Motor neuron (in vitro differentiated cells): ENCODE data around the gene MKRN1. TPM values are rescaled to one million over a fixed set of nuclear protein-coding genes. Genes with fewer than 3 reads are reported as not detected.
A peak's percentile ranks its signal among the peaks of the same experiment; 100 is the strongest.
"Not testable (repeated sequence)": the region's sequence is repeated elsewhere in the genome, so short reads cannot be mapped to it uniquely, and the experiment has no call there.

Experiments
- ATAC-seq, 8 experiments: fragments of 200-7000 bp; cut with Tn5 transposase; replicated peaks in 6 of 8; 2 replicates each; pipeline ENCODE4 v1.8.0; 2021; ENCODE audit warnings: mild to moderate bottlenecking in 8 of 8, moderate library complexity in 8 of 8
- H3K27ac ChIP-seq, 2 donors: fragments of 250-450 bp; sonication (Bioruptor Pico); 2 replicates each; pipeline ENCODE4 v1.9.0; 2021; ENCODE audit warnings: antibody characterized with exemption in 2 of 2, mild to moderate bottlenecking in 2 of 2, moderate library complexity in 1 of 2
- H3K4me1 ChIP-seq, 2 donors: fragments of 250-450 bp; sonication (Bioruptor Pico); replicated peaks in 1 of 2; 2 replicates each; pipeline ENCODE4 v1.6.1; 2021; ENCODE audit warnings: antibody characterized with exemption in 2 of 2, mild to moderate bottlenecking in 2 of 2, moderate library complexity in 1 of 2
- H3K4me3 ChIP-seq, 5 donors: fragments of 250-450 bp; sonication (Bioruptor Pico); 2 replicates each; pipeline ENCODE4 v1.9.0; 2021; ENCODE audit warnings: antibody characterized with exemption in 5 of 5, mild to moderate bottlenecking in 5 of 5, moderate library complexity in 4 of 5
- WGBS, 10 experiments: fragments of 450-650 bp; shearing (Covaris generic); methylation state at CpG; one replicate each; pipeline ENCODE4 v1.0.0; 2022; 5-methylcytosine and 5-hydroxymethylcytosine counted together
- in situ Hi-C, 9 experiments: fragments of 400-800 bp; cut with MboI; loops; one replicate each; pipeline ENCODE4 v1.15.0; 2021; ENCODE audit warnings: low sequenced_read_pairs in 9 of 9, low pct_unique_long_range_greater_than_20kb in 2 of 9; ENCODE audit not compliant: unreplicated experiment in 9 of 9
- total RNA-seq, 8 experiments: library from RNA; unstranded; fragments of 300-600 nt; gene quantifications; 2 replicates each; pipeline versions ENCODE4 v1.2.3 to v1.2.4, GENCODE V29; 2022

The MKRN1 gene
- total RNA-seq, 8 experiments from 2014 or later: 66.2 to 114 (median 94.8) TPM

- ATAC-seq: peak in 3 of 8 experiments; percentile 11 to 60 (median 36)
- Histone ChIP-seq H3K27ac (peak overlapping the region; percentile 85 to 95), H3K4me1 (peaks cover 6 to 17% of the 10 kb centered on the region in 2 donors), H3K4me3 (peak overlapping the region; percentile 72 to 93 (median 83))
- in situ Hi-C loops: no loop called here
- WGBS, 10 experiments: 0 to 10% (median 0%) methylated on average over 1 to 16 of the region's 69 CpGs; no CpG with 5 or more reads in 2 of the 10 experiments
Measured at GRCh38 chr7:140478246-140479061, 851 bp downstream of the MKRN1 start.

DNA sequence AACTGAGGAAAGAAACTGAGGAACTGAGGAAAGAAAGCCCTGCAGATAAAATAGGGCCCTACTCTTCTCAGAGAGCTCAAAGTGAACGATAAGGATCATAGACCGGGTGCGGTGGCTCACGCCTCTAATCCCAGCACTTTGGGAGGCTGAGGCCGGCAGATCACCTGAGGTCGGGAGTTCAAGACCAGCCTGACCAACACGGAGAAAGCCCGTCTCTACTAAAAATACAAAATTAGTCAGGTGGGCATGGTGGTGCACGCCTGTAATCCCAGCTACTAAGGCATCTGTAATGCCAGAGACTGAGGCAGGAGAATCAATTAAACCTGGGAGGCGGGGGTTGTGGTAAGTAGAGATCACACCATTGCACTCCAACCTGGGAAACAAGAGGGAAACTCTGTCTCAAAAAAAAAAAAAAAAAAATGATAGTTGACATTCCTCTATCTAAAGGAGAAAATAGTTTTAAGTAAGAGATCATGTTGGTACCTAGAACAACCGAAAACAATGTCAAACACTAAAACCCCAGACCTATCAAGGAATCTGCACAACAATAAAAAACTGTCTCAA, 2.5 kb downstream of the MKRN1 start:
- Histone ChIP-seq H3K27ac (no peak overlapping the region), H3K4me1 (peaks cover 6 to 17% of the 10 kb centered on the region in 2 donors), H3K4me3 (no peak overlapping the region)
- 51 to 100% (median 85%) methylated on average over 1 to 11 of the region's 11 CpGs; no CpG with 5 or more reads in 2 of the 10 experiments for WGBS, 10 experiments
- no peak for ATAC-seq
- in situ Hi-C loops: no loop called here

- peak overlapping the region in 1 of 5 donors; percentile 6 for H3K4me3 ChIP-seq
- no peak for ATAC-seq
- in situ Hi-C loops: no loop called here
- H3K4me1 ChIP-seq: peaks cover 6 to 17% of the 10 kb centered on the region in 2 donors
- WGBS, 10 experiments: 25 to 71% (median 44%) methylated on average over 1 to 2 of the region's 2 CpGs; no CpG with 5 or more reads in 3 of the 10 experiments
- no peak overlapping the region for H3K27ac ChIP-seq
Measured at GRCh38 chr7:140475747-140476333, 3.5 kb downstream of the MKRN1 start.

- Histone ChIP-seq H3K27ac (no peak overlapping the region), H3K4me1 (peaks cover 2 to 11% of the 10 kb centered on the region in 2 donors), H3K4me3 (no peak overlapping the region)
- in situ Hi-C loops: no loop called here
- WGBS, 10 experiments: 60 to 100% (median 90%) methylated on average over 1 to 2 of the region's 2 CpGs; no CpG with 5 or more reads in 3 of the 10 experiments
- ATAC-seq: no peak
Measured at GRCh38 chr7:140463111-140463510, 16.2 kb downstream of the MKRN1 start.

- WGBS, 10 experiments: 21 to 100% (median 62%) methylated on average over 1 to 8 of the region's 8 CpGs
- in situ Hi-C loops: no loop called here
Measured at GRCh38 chr7:140458916-140459315, 20.4 kb downstream of the MKRN1 start.

GRCh38 chr7:140458201-140458600, 21.1 kb downstream of the MKRN1 start:
- 40 to 100% (median 60%) methylated on average over 2 to 3 of the region's 3 CpGs for WGBS, 10 experiments
- Histone ChIP-seq H3K4me3 (no peak overlapping the region), H3K4me1 (peaks cover 2 to 11% of the 10 kb centered on the region in 2 donors), H3K27ac (no peak overlapping the region)
- ATAC-seq: no peak
- in situ Hi-C loops: no loop called here

More at GRCh38 chr7:140458916-140459315, 20.4 kb downstream of the MKRN1 start:
- peak in 2 of 8 experiments; percentile 21 to 53 for ATAC-seq
- H3K4me1 ChIP-seq: peaks cover 2 to 11% of the 10 kb centered on the region in 2 donors
- H3K27ac ChIP-seq: no peak overlapping the region
- H3K4me3 ChIP-seq: no peak overlapping the region

GRCh38 chr7:140456551-140457051, 22.7 kb downstream of the MKRN1 start:
- WGBS, 10 experiments: 37 to 100% (median 75%) methylated on average over 1 to 7 of the region's 9 CpGs; no CpG with 5 or more reads in 1 of the 10 experiments
- Histone ChIP-seq H3K4me3 (no peak overlapping the region), H3K27ac (no peak overlapping the region), H3K4me1 (peaks cover 2 to 11% of the 10 kb centered on the region in 2 donors)
- in situ Hi-C loops: no loop called here
- ATAC-seq: peak in 3 of 8 experiments; percentile 47 to 61 (median 61)

DNA sequence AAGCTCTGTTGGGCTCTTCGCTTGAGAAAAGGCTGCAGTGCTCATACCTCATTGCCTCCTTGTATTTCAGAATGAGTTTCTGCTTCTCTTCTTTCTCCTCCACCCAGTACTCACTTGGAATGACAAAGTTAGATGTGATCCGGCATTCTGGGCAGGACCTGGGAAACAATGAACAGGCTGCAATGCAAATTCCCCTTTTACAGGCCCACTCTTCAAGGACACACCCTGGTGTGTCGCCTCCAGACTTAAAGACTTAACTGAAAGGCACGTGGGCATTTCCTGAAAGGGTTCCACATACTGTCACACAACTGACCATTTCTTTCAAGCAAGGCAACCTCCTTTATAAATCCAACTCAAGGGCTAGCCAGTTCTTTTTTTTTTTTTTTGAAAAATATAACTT, 23.6 kb downstream of the MKRN1 start:
- Histone ChIP-seq H3K4me1 (peaks cover 2 to 11% of the 10 kb centered on the region in 2 donors), H3K27ac (no peak overlapping the region), H3K4me3 (no peak overlapping the region)
- in situ Hi-C loops: no loop called here
- 0 to 70% (median 28%) methylated on average over 1 to 4 of the region's 4 CpGs for WGBS, 10 experiments
- peak in 6 of 8 experiments; percentile 52 to 80 (median 68) for ATAC-seq

DNA sequence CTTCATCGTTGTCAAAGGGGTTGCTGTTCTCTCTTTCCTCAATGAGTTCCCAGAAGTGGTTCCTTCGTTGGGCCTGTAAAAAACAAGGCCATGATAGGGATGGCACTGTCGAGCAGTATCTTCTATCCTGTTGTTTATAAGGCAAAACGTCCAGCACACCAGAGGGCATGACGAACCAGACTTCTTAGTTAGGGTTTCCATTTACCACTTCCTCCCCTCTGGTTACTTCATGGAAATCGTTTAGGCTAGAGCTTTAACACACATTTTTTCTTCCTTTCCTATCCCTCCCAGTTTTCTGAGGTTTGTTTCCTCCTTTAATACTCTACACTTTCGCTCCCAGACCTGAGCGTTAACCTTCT, 24.7 kb downstream of the MKRN1 start:
- ATAC-seq: no peak
- 50 to 100% (median 86%) methylated on average over 1 to 7 of the region's 8 CpGs for WGBS, 10 experiments

DNA sequence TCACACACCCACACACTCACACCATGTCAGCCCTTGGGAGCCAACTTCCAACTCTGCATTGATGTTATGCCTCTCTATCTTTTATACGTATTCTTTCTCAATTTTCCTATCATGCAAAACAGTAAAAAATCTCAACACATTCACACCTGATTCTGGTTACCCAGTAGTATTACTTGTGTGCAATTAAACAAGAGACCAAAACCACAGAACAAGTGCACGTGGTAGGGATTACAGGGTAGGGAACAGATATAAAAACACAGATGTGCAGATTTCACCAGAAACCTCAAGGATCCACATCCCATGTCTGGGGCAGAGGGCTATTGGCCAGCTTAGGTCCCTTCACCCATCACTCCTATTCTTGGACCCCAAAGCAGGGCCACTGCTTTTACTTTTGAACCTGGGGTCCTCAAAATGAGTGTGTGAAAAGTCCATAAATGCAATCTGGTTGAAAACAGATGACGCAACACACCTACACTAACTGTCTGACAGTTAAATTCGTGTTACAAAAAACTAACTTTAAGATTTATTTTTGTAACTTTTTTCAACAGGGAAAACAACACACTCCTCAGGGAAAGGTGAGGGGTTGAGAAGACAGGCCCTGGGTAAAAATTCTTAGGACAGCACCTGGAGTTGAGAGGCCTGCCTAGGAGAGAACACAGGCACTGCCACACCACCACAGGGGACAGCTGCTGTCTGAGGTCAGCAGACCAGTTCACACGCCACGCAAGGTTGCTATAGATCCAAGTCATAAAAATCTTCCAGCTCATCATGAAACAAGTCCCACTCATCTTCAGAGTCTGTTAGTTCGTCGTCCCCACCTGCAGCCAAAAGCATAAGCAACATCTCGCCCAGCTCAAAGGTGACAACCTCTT, 25.3 kb downstream of the MKRN1 start:
- ATAC-seq, H3K4me1 ChIP-seq, in situ Hi-C loops, H3K27ac ChIP-seq, H3K4me3 ChIP-seq: not testable (repeated sequence)
- 61 to 100% (median 95%) methylated on average over 1 to 6 of the region's 9 CpGs for WGBS, 10 experiments

More for the DNA sequence above, 24.7 kb downstream of the MKRN1 start:
- no peak overlapping the region for H3K4me3 ChIP-seq
- H3K4me1 ChIP-seq: peaks cover 2 to 8% of the 10 kb centered on the region in 2 donors
- H3K27ac ChIP-seq: no peak overlapping the region
- in situ Hi-C loops: no loop called here

DNA sequence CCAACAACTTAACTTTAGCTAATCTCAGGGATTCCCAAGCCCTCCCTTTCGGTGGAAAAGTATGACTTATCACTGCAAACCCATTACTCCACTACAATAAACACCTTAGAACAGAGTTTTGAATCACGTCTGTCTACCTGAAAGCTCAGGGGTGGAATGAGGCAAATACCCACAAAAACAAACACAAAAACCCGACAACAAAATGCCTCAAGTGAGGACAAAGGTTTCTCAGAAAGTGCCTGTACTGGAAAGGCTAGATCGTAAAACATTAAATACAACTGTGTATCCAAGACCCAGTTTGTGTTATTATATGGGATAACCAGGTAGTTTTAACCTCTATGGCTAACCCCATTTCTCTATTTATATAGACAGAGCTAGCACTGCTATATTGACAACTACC, 26.0 kb downstream of the MKRN1 start:
- Histone ChIP-seq H3K27ac (no peak overlapping the region), H3K4me1 (no peaks in the 10 kb centered on the region), H3K4me3 (no peak overlapping the region)
- no peak for ATAC-seq
- in situ Hi-C loops: no loop called here
- WGBS, 10 experiments: 87 to 100% (median 98%) methylated on average over 1 to 3 of the region's 4 CpGs; no CpG with 5 or more reads in 2 of the 10 experiments

- H3K4me1 ChIP-seq: no peaks in the 10 kb centered on the region
- H3K27ac ChIP-seq: no peak overlapping the region
- H3K4me3 ChIP-seq: no peak overlapping the region
- WGBS, 10 experiments: 14 to 57% (median 40%) methylated on average over 1 of the region's 1 CpG; no CpG with 5 or more reads in 6 of the 10 experiments
- in situ Hi-C loops: no loop called here
- ATAC-seq: peak in 3 of 8 experiments; percentile 11 to 50 (median 21)
Measured at GRCh38 chr7:140451716-140452115, 27.6 kb downstream of the MKRN1 start.
